ENCODE measurements around the gene ABLIM2.
A peak's percentile ranks its signal among the peaks of the same experiment; 100 is the strongest.

The ABLIM2 gene

GRCh38 chr4:8038719-8039251 lies 119.8 kb downstream of the ABLIM2 start:
- no peak for DNase-seq

DNA sequence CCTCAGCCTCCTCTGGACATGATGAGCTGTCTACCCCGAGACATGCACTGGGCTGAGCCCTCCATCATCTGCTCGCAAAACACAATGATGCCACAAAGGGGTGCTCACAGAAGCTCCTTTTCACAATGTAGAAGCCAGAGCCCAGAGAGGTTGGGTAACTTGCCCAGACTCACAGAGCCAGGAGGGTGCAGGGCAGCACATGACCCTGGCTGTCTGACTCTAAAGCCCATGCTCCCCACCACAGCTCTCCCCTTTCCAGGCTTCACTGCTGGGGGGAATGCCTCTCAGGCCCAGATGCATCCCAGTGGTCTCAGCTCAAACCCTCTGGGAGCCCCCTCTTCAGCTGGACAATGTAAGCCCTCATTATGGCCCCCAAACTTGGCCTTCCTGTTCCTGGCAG lies 120.5 kb downstream of the ABLIM2 start:
- DNase-seq = no peak

DNA sequence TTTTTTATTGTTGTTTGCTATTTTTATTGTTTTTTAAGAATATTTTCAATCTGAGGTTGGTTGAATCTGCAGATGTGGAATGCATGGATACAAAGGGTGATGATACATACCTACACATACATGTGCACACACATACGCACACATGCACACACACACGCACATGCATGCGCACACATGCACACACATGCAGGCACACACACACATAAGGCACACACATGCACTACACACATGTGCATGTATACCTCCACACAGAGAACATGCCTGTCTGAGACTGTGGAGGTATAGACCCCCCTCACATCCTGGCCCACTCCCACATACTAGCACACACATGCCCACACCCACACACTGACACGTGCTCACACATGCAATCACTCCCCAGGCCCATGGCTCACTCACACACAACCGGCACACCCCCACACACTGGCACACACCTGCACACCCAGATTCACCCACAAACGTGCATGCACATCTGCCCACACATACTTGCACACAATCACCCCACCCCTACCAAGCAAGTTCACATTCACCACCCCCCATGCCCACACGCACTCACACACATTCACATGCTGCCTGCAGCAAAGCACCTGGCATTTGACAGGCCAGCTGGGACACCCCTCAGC lies 121.4 kb downstream of the ABLIM2 start:
- DNase-seq = no peak

DNA sequence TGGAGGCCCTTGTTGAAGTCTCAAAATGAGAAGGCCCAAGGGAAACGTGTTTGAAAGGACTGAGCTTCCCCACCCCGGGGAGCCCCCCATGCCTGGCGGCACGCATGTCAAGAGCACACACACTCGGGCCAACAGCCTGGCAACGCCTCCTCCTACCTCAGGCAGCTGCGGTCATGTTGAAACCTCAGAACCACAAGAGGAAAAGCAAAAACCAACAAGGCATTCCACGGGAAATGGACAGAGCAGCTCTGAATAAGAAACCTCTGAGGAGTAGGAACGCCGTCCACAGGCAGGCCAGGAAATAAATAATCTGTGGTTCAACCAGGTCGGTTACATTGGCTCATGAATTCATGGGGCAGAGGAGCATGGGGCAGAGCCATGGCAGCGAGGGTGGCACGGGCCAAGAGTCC lies 123.2 kb downstream of the ABLIM2 start:
- DNase-seq = no peak

DNA sequence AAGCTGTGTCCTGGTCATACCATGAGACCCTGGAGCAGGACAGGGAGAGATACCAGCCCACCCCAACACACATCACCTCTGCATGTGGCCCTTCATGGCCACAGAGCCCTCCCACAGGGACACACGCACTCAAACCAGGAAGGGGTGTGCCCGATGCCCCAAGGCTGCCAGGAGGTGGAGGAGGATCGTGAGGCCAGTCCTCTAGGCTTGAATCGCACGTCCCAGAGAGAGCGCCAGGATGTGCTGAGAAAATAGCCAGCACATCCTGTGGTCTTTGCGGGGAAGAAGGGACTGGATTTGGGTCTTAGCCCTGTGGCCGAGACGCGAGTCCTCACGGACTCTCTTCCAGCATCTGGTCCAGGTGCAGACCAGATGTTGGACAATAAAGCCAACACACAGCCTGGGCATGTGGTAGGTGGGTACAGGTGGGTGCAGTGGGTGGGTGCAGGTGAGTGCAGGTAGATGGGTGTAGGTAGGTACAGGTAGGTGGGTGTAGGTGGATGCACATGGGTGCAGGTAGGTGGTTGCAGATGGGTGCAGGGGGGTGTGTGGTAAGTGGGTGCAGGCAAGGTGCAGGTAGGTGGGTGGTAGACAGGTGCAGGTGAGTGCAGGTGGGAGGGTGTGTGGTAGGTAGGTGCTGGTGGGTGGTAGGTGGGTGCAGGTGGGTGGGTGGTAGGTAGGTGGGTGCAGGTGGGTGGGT lies 124.6 kb downstream of the ABLIM2 start:
- DNase-seq = no peak

DNA sequence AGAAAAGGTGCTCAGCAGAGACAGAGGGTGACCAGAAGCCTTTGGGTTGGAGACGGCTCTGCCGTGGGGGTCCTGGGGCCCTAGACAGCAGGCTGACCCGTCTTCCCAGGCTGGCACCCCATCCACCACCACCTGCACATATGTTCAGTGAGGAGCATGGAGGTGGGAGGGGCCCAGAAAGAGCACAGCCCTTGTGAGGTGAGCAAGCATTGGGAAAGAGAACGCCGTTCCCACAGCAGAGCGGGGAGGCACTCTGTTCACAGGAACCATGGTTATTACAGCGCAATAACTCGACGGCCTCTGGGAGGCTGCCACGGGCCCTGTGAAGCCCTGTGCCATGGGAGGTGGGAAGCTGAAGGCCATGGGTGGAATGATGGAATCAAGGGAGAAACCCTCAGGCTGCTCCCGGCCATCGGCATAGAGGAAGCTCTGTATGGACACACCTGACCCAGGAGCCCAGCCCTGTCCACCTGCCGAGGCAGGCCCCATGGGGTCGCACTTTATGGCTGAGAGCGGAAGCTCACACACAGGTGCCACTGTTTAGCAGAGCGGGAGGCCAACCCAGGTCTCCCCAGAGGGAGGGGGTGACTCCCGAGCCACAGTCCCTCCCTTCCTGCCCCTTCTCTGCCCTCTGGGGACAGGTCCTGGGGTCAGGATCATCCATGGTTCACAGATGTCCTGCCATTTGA lies 125.4 kb downstream of the ABLIM2 start:
- DNase-seq = no peak

GRCh38 chr4:8032381-8032780 lies 126.2 kb downstream of the ABLIM2 start:
- no peak for DNase-seq

- DNase-seq = no peak
These were observed 128.4 kb downstream of the ABLIM2 start for GRCh38 chr4:8030121-8030781.

DNA sequence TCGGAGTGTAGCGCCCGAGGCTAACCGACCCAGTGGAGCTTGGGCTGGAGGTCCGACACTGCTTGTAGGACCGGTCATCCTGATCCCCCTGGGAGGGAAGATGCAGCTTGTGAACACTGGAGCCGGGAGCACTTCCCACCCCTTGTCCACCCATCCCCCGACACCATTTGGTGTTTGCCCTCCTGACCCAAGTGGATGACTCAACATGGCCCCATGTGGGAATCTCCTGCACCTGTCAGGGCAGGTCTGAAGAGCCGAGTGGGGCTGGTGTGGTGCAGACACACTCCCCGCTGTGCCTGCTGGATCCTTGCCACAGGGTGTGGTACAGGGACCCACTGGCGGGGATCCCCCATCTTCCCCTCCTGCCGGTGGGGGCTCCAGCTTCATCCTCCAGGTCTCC lies 128.9 kb downstream of the ABLIM2 start:
- DNase-seq = no peak

- DNase-seq = no peak
These were observed 129.6 kb downstream of the ABLIM2 start for GRCh38 chr4:8028884-8029568.

- DNase-seq = no peak
These were observed 130.2 kb downstream of the ABLIM2 start for GRCh38 chr4:8028368-8028767.

DNA sequence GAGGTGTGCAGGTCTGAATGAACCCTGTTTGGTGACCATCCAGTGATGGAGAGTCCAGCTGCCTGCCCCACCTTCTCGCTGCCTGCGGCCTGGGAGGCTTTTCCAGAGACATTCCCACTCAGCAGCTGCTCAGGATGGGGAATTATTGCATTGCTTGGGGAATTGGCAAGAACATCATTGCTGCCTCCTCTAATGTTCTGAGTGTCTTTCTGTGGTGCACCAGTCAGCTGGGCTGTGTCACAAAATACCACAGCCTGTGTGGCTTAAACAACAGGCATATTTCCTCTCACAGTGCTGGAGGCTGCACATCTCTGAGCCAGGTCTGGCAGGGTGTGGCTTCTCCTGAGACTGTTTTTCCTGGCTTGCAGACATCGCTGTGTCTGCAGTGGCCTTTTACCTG lies 132.2 kb downstream of the ABLIM2 start:
- DNase-seq = no peak

DNA sequence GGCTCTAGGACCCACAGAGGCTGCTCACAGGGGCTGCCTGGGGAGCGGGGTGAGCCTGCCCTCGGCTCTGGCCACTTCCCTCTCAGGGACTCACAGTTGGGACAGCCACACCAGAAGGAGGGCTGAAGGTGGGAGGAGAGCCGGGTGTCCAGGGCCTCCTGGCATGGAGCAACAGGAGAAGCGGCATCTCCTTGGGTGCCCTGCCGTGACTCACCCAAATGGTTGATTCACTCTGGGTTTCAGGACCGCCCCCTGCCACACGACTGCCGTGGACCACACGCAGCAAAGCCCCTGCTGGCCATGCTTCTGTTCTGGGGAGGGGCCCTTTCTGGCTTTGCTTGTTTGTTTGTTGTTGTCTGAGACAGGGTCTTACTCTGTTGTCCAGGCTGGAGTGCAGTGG lies 132.9 kb downstream of the ABLIM2 start:
- DNase-seq = no peak

GRCh38 chr4:8024073-8024786 lies 134.4 kb downstream of the ABLIM2 start:
- no peak for DNase-seq

GRCh38 chr4:8023696-8024033 lies 134.9 kb downstream of the ABLIM2 start:
- DNase-seq = no peak

- no peak for DNase-seq
These were observed 135.6 kb downstream of the ABLIM2 start for GRCh38 chr4:8022767-8023695.

GRCh38 chr4:8021796-8022195 lies 136.8 kb downstream of the ABLIM2 start:
- DNase-seq = no peak

DNA sequence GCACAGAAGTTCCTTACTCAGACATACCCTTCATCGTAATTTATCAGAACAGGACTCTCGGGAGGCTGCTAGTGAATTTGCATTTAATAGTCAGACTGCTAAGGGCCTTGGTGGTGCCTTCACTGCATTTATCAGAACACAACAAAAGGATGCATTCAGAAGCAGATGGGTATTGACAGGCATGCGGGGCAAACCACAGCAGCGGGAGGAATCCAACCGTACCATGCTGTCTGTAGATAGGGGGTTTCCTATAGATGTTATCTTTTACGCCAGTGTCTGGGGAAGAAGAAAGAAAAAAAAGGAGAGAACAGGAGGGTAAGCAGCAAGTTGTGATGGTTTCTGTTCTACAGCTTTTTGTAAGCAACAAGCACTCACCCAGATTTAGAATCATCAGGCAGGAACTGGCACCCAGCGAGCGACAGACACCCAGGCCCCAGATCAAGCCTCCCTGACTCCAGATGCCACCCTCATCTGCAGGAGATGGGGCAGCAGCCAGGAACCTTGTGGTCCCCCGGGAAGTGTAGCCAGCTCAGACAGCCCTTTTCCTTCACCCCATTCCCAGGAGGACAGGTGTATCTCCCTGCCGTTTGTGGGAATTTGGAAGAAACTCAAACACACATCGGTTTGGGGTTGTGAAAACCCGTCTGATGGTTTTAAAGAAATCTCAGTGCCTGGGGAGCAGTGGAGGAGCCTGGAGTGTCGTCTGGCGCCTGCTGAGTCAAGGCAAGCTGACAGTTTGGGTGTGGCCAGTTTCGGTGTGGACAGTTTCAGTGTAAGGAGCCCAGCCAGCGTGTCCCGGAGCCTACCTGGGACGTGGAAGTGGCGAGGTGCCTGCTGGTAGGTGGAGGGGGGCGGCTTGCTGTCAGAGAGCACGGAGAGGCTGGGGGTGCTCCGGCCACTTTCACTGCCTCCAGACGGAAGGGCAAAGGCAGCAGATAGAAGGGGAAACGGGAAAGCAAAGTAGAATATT lies 138.9 kb downstream of the ABLIM2 start:
- no peak for DNase-seq

- DNase-seq = no peak
These were observed 142.1 kb downstream of the ABLIM2 start for GRCh38 chr4:8016527-8016926.

DNA sequence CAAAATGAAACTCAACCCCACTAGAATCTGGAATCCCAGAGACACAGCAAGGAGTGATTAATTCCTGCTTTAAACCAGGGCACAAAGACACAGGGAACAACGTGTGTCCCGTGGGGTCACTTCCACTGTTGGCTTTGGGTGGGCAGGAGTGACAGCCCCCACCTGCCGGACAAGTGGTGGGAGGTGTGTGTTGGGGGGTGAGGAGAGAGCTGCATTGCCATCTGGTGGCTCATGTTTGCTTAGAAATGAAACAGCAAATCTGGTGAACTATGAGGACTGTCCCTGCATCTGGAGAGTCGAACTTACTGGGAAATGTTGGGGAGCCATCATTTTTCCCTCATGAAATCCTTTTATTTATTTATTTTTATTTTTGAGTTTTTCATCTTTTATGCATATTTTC lies 143.1 kb downstream of the ABLIM2 start:
- DNase-seq = peak; percentile 10

All from NCI-H1694 treated with DMSO at 0.1 percent for 48 hours (cell line).